H4 (cell line): ENCODE measurements around the gene TFAP2A. TPM values are rescaled to one million over a fixed set of nuclear protein-coding genes. Genes with fewer than 3 reads are reported as not detected.

Experiments used
- DNase-seq: peaks from one replicate; pipeline ENCODE4 v3.0.0-alpha.2; 2015; ENCODE audit warnings: low spot score
- total RNA-seq: library from RNA; depleted of rRNA; stranded (reverse); fragments of >200 nt; shearing (Covaris generic); gene quantifications from 2 replicates; pipeline ENCODE4 v1.2.3, GENCODE V29; 2014

The TFAP2A gene
- total RNA-seq, 1 experiment from 2014 or later = 5.0 TPM

- no peak for DNase-seq
These were observed 11.3 kb upstream of the TFAP2A start for GRCh38 chr6:10425975-10426780.

GRCh38 chr6:10425176-10425974, 10.5 kb upstream of the TFAP2A start:
- no peak for DNase-seq

GRCh38 chr6:10424040-10424439, 9.2 kb upstream of the TFAP2A start:
- DNase-seq = no peak

- DNase-seq = no peak
These were observed 7.8 kb upstream of the TFAP2A start for GRCh38 chr6:10422737-10423034.

DNA sequence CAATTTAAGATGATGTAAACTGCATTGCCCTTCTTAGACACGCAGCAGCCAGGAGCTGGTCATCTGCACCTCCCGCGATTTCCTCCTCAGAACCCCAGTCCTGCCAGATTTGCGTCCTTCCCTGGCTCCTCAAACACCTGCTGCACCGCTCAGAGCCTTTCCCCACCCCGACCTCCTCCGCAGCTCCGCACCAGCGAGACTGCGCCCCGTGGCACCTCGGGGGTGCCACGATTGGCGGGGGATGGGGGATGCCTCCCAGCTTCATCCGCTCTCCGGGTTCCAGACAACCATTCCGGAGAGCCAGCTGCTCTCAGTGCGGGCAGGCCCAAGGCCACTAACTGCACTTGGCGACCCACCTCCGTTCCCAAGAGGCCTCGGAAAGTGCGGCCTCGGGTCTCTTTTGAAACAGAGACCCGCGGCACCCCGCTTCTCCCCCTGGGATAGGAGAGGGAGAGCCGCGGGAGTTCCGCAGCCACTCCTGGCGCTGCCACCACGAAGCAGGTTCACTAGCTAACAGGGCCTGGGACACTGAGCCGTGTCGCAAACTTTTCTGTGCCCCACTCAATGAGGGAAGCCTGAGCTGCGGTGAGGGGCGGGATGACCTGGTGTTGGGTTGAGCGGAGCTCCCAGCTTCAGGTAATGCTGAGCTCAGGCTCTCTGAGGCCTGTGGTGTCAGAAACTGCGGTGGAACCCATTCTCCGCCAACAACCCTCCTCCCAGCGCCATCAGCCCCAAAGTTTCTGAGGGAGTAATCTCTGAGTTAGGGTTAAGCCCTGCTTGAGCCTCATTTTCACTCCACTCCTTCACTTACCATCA, 7.3 kb upstream of the TFAP2A start:
- DNase-seq = no peak

DNA sequence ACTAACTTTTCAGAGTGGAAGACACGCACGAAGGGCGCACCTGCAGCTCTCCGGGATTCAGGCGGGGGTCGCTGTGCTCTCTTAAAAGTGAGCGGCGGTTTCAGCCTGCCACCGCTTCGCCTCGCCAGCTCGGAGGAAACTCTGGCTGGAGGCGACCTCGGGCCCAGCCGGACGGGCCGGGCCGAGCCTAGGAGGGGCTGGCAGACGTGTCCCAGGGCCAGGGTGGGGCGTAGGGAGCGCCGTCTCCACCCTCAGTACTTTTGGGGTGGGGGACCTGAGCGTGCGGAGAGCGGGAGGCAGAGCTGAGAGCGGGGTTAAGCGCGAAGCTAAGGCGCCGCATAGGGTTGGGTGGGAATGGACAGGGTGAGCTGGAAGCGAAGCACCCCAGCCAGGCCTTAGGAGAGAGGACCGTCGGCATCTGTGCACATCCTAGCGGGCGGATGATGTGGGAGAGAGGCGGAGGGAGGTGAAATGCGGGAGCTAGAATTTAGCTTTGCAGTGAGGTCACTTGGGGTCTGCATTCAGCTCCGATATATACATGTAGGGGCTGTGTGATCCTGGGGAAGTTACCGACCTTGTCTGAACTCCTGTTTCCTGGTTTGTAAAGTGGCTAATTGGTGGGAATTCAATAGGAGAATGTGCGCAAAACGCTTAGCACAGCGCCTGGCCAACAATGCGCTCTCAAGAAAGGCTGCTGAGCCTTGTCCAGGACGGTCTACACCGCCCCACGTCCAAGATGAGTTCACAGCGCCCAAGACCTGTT, 6.5 kb upstream of the TFAP2A start:
- DNase-seq = no peak

- no peak for DNase-seq
These were observed 5.8 kb upstream of the TFAP2A start for GRCh38 chr6:10420546-10421157.

GRCh38 chr6:10419749-10420545, 5.1 kb upstream of the TFAP2A start:
- no peak for DNase-seq

DNA sequence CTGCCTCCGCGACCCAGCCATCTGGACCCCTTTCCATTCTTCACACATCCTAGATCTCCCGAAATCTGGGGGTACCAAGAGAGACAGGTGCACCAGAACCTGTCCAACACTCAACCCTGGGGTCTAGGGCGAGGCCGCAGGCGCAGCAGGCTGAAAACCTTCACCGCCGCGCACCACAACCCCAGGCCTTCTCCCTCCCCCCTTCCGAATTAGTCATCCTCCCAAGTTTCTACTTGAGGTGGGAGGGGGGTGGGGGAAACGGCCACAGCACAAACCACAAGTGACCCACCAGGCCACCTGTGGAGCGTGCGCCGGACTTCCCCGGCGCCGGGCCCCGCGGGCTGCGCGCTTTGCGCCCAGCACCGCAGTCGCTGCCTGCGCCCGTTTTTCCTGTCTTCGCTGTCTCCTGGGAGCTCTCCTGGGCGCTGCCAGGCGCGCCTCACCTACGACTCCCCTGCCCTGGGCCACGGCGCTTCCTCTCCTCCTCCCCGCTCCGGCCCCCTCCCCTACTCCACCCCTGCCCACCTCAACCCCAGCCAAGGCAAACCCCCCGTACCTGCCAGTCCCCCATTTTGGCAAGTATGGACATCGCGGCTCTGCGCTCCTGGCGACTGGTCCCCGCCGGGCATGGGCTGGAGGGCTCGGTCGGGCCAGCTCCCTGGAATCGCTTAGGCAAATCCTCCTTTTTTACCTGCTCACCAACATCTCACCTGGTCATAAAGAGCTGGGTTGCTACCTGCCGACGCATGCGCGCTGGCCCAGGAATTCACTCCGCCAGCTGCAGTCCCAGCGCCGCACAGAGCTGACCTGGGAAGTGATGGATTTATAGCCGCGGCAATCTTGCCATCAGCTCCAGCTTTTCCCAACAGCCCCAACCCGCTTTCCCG, 4.2 kb upstream of the TFAP2A start:
- no peak for DNase-seq

GRCh38 chr6:10418361-10418861, 3.5 kb upstream of the TFAP2A start:
- DNase-seq = no peak

DNA sequence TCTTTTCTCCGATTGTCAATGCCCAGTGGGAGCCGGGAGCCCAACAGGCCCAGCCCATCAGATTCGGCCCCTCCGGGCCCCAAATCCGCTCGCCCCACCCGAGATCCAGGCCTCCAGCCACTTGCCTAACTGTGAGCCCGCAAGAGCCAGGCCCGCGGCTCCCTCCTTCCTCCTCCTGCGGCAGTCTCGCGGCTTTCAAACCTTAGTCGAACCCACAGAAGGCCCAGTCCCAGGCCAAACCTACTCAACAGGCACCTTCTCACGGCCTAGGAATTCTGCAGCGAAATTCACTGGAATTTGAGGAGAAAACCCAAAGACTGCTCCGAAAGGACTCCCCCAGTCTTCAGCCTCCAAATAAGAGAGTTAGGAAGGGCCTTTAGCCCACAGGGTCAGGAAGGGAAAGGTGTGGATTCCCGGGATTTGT, 2.8 kb upstream of the TFAP2A start:
- no peak for DNase-seq

DNA sequence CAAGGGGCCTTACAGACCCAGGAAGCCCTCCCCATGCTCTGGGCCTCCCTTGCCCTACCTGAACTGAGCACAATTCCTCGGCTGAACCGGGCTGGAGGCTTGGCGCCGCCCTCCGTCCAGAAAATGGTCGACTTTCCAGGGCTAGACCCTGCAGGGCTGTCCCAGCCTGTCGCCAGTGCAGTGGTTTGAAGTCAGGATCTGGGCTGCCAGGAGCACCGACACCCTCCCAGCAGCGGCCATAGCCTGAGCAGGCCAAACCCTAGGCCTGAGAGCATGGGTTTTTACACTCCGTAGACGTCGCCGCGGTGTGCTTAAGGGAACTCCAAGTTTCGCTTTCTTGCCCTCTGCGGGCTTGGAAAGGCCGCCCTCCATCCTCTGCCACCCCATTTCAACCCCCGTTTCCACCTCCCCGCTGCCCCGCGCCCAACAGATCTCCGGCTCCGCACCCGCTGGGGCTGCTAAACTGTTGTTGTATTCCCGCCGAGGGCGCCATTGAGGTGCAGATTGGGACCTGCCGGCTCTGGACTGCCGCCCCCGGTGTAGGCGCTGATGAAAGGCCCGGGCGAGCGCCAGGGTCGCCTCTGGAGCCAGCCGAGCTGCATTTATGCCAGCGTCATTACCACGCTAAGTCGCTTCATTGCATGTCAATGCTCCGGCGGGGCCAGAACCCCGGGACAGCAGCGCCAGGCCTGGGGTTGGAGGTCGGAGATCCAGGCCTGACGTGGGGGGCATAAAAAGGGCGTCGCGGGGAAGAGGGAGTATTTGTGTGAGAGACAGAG, 2.2 kb upstream of the TFAP2A start:
- no peak for DNase-seq

DNA sequence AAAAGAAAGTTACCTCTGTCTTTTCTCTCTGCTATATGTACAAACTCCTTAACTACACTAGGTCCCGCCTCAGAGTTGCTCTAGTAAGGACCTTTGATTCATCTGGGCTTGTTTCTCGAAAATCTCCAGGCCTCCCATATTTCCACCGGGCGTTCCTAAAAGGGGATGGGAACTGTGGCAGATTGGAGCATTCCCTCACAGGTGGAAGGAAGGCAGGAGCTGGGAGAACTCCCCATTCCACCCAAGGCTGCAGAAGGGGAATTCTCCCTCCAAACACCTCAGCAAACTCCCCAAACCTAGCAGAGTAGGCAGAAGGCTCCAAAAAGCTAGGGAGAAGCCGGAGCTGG, 1.6 kb upstream of the TFAP2A start:
- no peak for DNase-seq

DNA sequence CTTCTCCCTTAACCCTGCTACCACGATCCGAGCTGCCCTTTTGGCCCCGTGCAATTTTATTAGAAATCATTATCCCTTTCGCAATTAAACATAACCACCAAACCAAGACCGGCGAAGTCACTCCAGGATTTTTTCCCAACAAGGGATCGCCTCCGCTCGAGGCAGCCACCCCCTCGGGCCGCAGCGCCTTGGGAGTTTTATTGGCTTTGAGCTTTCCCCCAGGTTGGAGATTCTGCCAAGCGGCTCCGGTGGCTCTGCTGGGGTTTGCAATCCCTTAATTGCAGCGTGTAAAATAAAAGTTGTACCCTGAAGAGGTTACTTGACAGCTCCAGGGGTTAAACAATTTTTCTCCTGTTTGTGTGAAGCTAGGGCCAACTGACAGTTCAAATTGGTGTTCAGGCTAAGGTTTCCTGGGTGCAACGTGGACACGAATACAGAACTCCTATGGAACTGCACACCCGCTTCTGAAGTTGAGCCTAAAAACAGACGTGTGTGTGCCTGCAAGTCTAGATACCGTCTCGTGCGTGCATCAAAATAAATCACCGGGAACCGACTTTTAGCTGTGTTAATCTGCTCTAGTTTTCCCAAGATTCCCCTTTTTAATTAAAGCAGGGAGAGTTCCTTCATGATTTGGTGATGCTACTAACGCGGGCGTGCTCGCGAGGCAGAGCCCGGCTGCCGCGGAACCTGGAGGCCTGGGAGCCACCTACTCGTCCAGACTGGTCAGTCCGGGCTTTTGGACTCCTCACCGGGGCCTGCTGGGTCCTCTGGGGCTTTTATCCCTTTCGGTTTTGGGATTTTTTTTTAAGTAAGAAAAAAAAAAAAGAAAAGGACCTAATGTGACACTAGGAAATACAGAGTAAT, 975 bp upstream of the TFAP2A start:
- no peak for DNase-seq

GRCh38 chr6:10413850-10414738, 780 bp downstream of the TFAP2A start:
- peak; percentile 64 for DNase-seq

DNA sequence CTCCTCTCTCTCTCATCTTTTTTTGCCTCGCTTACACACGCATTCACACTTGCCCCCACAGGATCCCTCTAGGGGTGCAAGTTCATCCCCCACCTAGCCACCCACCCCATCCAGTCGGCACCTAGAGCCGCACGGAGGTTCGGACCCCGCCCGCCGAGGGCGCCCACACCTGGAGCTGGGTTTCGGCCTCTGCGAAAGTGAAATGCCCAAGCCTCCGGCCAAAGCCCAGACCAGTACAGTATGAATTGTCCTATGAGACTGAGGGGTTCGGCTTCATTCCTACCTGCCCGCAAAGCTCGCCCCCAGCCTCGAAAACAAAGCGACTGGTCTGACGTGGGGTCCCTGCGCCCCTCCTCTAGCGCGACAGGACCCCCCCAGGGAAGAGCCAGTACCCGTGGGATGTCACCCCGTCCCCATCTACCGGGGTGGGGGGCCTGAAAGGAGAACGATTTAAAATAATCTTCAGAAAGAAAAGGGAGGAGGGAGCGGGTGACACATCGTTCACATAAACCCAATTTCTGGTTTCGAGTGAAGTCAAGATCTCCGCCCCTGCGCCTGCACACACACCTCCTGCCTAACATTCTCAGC, 1.5 kb downstream of the TFAP2A start:
- no peak for DNase-seq
